Measurements from ENCODE around the gene PLA1A.
A peak's percentile ranks its signal among the peaks of the same experiment; 100 is the strongest.
"Not testable (repeated sequence)": the region's sequence is repeated elsewhere in the genome, so short reads cannot be mapped to it uniquely, and the experiment has no call there.

PLA1A gene

GRCh38 chr3:119669906-119670570 is 72.4 kb downstream of the PLA1A start:
- no peak for ATAC-seq

GRCh38 chr3:119672776-119673175 is 75.1 kb downstream of the PLA1A start:
- no peak for ATAC-seq

DNA sequence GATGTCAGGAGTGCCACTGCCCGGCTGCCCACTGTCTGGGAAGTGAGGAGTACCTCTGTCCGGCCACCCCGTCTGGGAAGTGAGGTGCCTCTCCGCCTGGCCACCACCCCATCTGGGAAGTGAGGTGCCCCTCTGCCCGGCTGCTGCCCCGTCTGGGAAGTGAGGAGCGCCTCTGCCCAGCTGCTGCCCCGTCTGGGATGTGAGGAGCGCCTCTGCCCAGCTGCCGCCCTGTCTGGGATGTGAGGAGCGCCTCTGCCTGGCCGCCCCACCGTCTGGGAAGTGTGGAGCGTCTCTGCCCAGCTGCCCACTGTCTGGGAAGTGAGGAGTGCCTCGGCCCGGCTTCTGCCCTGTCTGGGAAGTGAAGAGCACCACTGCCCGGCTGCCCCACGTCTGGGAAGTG is 76.2 kb downstream of the PLA1A start:
- ATAC-seq, result no peak

DNA sequence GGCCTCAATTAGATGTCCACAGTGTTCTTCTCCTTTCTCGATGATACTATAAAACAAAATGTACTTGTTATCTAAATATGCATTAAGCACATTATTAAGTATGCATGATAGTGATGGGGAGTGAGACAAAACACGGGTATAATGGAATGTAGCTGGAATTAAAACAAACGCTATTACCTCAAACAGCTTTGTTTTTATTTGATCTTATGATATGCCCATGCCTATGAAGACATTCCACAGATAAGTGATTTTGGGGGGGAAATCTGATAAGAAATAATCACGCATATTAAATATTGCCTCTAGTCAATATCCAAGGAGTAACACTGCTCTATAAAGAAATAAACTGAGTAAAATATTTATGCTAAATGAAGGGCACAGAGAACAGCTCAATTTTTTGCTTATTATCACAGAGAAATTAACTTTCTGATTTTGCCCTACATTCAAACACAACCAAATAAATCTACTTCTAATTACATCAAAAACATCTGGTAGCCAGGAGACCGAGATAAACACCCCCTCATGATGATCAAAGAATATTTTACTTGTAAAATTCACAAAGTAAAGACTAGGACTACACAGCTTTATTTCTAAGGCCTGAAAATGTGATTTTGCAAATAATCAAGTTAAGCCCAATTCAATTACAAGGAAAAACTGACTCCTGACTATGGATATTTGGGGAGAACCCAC is 77.6 kb downstream of the PLA1A start:
- ATAC-seq, result no peak

GRCh38 chr3:119676020-119676419 is 78.3 kb downstream of the PLA1A start:
- no peak for ATAC-seq

DNA sequence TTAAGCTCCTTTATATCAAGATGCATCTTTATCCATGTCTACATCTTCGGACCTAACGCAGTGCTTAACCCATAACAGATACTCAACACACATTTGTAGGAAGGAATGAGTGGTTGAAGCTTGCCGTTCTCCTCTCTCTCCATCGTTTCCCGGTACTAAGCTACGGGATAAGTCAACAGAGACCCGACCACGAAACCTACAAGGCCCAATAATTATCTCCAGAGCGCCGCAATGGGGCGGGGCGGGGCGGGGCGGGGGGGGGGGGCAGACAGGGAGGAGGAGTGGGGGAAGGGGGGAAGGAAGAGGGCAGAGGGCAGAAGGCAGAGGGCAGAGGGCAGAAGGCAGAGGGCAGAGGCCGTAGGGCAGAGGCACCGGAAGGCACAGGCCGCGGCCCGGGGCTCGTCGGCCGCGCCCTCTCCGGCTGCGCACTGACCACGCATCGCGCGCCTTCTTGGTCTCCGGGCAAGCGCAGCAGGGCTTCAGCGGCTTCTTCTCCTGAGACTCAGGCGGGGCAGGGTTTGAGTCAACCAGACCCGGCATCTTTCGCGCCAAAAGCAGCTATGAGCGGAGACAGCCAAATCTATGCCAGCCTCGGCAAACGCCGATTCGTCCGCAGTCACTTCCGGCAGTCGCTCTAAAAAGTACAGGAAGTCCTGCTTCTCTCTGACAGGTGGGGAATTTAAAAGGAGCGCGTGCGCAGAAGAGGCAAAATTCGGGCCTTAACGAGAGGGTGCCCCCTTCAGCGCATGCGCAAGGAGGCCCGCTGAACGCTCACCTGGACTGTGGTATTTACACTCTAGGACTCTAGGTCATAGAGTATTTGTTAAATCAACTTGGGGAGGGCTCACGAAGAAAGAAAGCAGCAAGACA is 79.3 kb downstream of the PLA1A start, which contains the start of gene COX17:
TSS of gene COX17 (minus strand) at position 636 of the 870 bp plus-strand sequence. CDS start at position 540, 96 bp downstream.
- ATAC-seq, result peak; percentile 88

GRCh38 chr3:119677641-119677934 is 79.9 kb downstream of the PLA1A start:
- ATAC-seq, result no peak

DNA sequence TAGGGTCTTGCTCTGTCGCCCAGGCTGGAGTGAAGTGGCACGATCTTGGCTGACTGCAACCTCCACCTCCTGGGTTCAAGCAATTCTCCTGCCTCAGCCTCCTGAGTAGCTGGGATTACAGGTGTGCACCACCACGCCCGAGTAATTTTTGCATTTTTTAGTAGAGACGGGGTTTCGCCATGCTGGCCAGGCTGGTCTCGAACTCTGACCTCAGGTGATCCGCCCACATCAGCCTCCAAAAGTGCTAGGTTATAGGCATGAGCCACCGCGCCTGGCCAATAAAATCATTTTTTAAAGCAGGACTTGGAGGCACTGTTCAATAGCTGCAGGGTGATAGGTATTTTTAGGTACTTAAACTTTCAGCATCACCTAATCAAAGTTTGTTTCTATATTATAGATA is 80.5 kb downstream of the PLA1A start:
- ATAC-seq, result not testable (repeated sequence)

Measured in activated CD4-positive, CD25-positive, alpha-beta regulatory T cell treated with anti-CD3 and anti-CD28 coated beads, Interleukin-2, amount 50 U/mL, for 24 hours (primary cell).